SK-N-SH treated with all-trans-retinoic acid at 6 μM for 48 hours (cell line): Measurements from ENCODE around the gene RINL.

Experiments
- ARNTL ChIP-seq: fragments of 450-650 bp; formaldehyde crosslinking; IDR thresholded peaks from 2 replicates; pipeline ENCODE4 v1.5.0; 2020; ENCODE audit warnings: low read depth, mild to moderate bottlenecking, moderate library complexity, borderline replicate concordance
- BACH2 ChIP-seq: fragments of 250-450 bp; sonication (Bioruptor Pico); IDR thresholded peaks from 2 replicates; pipeline ENCODE4 v1.9.0; 2021; ENCODE audit warnings: mild to moderate bottlenecking, borderline replicate concordance
- CREB5 ChIP-seq: fragments of 250-450 bp; sonication (Bioruptor Pico); IDR thresholded peaks from 2 replicates; pipeline ENCODE4 v1.5.1; 2020; ENCODE audit warnings: low read depth, mild to moderate bottlenecking, moderate library complexity
- PATZ1 ChIP-seq: fragments of 250-450 bp; sonication (Bioruptor Pico); IDR thresholded peaks from 2 replicates; pipeline ENCODE4 v1.8.0; 2020; ENCODE audit warnings: mild to moderate bottlenecking, moderate library complexity, borderline replicate concordance
- POU6F1 ChIP-seq: fragments of 250-450 bp; sonication (Bioruptor Pico); IDR thresholded peaks from 2 replicates; pipeline ENCODE4 v1.8.0; 2021; ENCODE audit warnings: low read depth, mild to moderate bottlenecking, moderate library complexity, borderline replicate concordance
- RARB ChIP-seq: fragments of 250-450 bp; sonication (Bioruptor Pico); IDR thresholded peaks from 2 replicates; pipeline ENCODE4 v1.8.0; 2021; ENCODE audit warnings: mild to moderate bottlenecking, moderate library complexity
- TCF4 ChIP-seq: fragments of 250-450 bp; sonication (Bioruptor Pico); IDR thresholded peaks from 2 replicates; pipeline ENCODE4 v1.8.0; 2021; ENCODE audit warnings: mild to moderate bottlenecking, moderate library complexity, borderline replicate concordance
- ZFP3 ChIP-seq: fragments of 250-450 bp; sonication (Bioruptor Pico); IDR thresholded peaks from 2 replicates; pipeline ENCODE4 v1.5.0; 2020; ENCODE audit warnings: mild to moderate bottlenecking, moderate library complexity
- ZFP30 ChIP-seq: fragments of 450-650 bp; formaldehyde crosslinking; IDR thresholded peaks from 2 replicates; pipeline ENCODE4 v1.5.0; 2022; ENCODE audit warnings: mild to moderate bottlenecking, moderate library complexity
- ZNF70 ChIP-seq: fragments of 450-650 bp; formaldehyde crosslinking; IDR thresholded peaks from 2 replicates; pipeline ENCODE4 v1.5.0; 2020; ENCODE audit warnings: mild to moderate bottlenecking, moderate library complexity
- ZNF8 ChIP-seq: fragments of 450-650 bp; formaldehyde crosslinking; IDR thresholded peaks from 2 replicates; pipeline ENCODE4 v1.5.0; 2020; ENCODE audit warnings: mild to moderate bottlenecking, moderate library complexity

- TF ChIP-seq ARNTL (CRISPR knock-in tag) (no peak), ZFP30 (CRISPR knock-in tag) (no peak), BACH2 (no peak), RARB (no peak), ZFP3 (CRISPR knock-in tag) (no peak), CREB5 (CRISPR knock-in tag) (no peak), POU6F1 (CRISPR knock-in tag) (no peak), ZNF8 (CRISPR knock-in tag) (no peak), ZNF70 (CRISPR knock-in tag) (no peak), PATZ1 (no peak), TCF4 (no peak)
Observed at GRCh38 chr19:38848299-38849146, 29.6 kb downstream of the RINL start.
